Measurements from ENCODE around the gene CNN3. TPM values are rescaled to one million over a fixed set of nuclear protein-coding genes. Genes with fewer than 3 reads are reported as not detected.

Gene CNN3
- total and polyA plus RNA-seq, 9 donors: 294 to 507 (median 369) TPM

DNA sequence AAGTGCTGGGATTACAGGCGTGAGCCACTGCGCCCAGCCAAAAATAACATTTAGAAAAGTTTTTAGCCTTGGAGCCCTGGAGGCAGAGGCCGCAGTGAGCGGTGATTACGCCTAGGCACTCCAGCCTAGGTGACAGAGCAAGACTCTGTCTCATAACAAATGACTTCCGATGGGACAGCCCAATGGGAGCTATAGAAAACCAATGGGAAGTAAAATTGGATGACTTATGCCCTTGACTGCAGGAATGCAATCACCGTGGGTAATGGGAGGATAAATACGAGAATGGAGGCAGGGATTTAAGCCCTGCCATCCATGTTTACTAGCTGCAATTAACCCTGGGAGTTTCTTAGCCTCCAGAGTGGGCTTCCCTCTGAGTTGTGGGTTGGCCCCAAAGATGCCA, 37.0 kb upstream of the CNN3 start:
- Histone ChIP-seq H3K4me3 (ENCODE audit: low read length) (no peak overlapping the region), H3K4me1 (ENCODE audit: control insufficient read depth, insufficient read depth, low read length) (peaks cover 9% of the 10 kb centered on the region), H3K36me3 (ENCODE audit: control insufficient read depth, insufficient read depth, low read length) (no peaks in the 10 kb centered on the region), H3K27me3 (ENCODE audit: control insufficient read depth, insufficient read depth, low read length) (no peaks in the 10 kb centered on the region), H3K9me3 (replicated peaks; ENCODE audit: control insufficient read depth, low read depth, low read length) (no peaks in the 10 kb centered on the region), H3K27ac (ENCODE audit: low read length) (no peak overlapping the region)
- no peak for DNase-seq
- WGBS (ENCODE audit: insufficient coverage): 72% methylated on average over 4 of the region's 8 CpGs

DNA sequence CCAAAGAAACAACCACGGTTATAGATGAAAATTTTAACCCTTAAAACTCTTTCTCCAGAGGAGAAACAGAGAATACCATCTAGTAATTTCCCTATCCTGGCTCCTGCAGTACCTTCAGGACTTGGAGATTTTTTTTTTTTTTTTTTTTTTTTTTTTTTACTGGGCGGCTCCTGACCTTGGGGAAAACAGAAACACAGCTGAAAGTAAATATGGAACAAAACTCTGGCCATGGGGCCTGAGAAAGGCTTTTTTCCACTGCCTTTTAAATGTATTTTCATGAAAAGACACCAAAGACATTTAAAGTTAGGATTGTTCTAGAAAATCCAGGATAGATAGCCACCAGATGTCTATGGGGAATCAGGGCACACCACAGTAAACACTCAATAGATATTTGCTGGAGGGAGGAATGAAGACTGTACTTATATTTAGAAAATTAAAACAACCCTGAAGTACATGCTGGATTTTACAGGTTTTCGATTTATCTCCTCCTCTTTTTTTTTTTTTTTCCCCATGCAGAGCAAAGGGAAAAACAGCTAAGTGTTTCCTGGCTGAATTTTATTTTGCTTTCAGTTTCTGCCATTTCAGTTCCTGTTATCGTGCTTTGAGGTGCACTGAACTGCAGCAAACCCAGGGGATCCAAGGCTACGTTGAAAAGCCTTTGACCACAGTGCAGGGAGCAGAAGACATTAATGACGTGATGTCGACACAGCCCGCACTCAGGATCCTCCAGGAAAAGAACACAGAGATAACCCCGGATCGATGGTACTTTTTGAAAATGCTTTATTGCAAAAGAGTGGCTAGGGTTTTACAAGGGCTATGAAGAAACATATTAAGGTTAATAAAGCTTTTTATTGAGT, 35.7 kb upstream of the CNN3 start:
- WGBS (ENCODE audit: insufficient coverage): 12% methylated on average over 6 of the region's 10 CpGs
- peak overlapping the region; percentile 33 for H3K4me3 ChIP-seq (ENCODE audit: low read length)
- no peaks in the 10 kb centered on the region for H3K36me3 ChIP-seq (ENCODE audit: control insufficient read depth, insufficient read depth, low read length)
- peak overlapping the region; percentile 97 for H3K27ac ChIP-seq (ENCODE audit: low read length)
- H3K9me3 ChIP-seq (replicated peaks; ENCODE audit: control insufficient read depth, low read depth, low read length): no peaks in the 10 kb centered on the region
- H3K27me3 ChIP-seq (ENCODE audit: control insufficient read depth, insufficient read depth, low read length): no peaks in the 10 kb centered on the region
- peak; percentile 90 for DNase-seq
- peaks cover 7% of the 10 kb centered on the region for H3K4me1 ChIP-seq (ENCODE audit: control insufficient read depth, insufficient read depth, low read length)

DNA sequence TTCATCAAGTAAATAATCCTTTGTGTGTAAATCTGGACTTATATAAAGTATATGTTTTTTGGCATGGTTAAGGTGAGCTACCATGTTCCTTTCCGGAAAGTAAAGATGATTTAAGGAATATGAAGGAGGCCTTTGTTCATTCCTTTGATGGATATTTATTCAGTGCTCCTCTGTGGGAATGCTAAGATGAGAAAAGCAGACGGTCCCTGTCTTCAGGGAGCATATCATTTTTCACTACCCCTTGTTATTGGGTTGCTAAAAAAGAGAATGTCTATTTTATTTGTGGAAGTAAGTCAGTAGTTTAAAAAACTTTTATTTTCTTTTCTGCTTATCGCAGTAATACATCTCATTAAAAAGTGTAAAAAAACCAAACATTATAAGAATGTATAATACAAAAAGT, 35.1 kb upstream of the CNN3 start:
- Histone ChIP-seq H3K36me3 (ENCODE audit: control insufficient read depth, insufficient read depth, low read length) (no peaks in the 10 kb centered on the region), H3K9me3 (replicated peaks; ENCODE audit: control insufficient read depth, low read depth, low read length) (no peaks in the 10 kb centered on the region), H3K27me3 (ENCODE audit: control insufficient read depth, insufficient read depth, low read length) (no peaks in the 10 kb centered on the region), H3K27ac (ENCODE audit: low read length) (peak overlapping the region; percentile 97), H3K4me1 (ENCODE audit: control insufficient read depth, insufficient read depth, low read length) (peaks cover 7% of the 10 kb centered on the region), H3K4me3 (ENCODE audit: low read length) (no peak overlapping the region)
- WGBS (ENCODE audit: insufficient coverage): 0% methylated on average over 1 of the region's 3 CpGs
- DNase-seq: peak; percentile 70

DNA sequence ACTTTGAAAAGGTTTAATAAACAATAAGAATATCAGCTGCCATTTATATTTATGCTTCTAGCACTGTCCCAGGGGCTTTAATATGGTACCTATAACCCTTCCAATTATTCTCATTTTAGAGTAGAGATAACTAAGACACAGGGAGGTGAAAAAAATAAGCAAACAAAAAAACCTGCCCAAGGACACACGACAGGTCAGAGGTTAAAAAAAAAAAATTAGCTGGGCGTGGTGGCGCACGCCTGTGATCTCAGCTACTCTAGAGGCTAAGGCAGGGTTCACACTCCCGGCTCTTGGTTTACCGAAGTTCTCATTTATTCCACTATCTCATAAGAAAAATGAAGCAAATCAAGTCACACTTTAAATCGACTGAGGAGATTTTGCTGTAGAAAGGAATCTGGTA, 34.7 kb upstream of the CNN3 start:
- Histone ChIP-seq H3K36me3 (ENCODE audit: control insufficient read depth, insufficient read depth, low read length) (no peaks in the 10 kb centered on the region), H3K27me3 (ENCODE audit: control insufficient read depth, insufficient read depth, low read length) (no peaks in the 10 kb centered on the region), H3K4me3 (ENCODE audit: low read length) (no peak overlapping the region), H3K4me1 (ENCODE audit: control insufficient read depth, insufficient read depth, low read length) (peaks cover 7% of the 10 kb centered on the region), H3K9me3 (replicated peaks; ENCODE audit: control insufficient read depth, low read depth, low read length) (no peaks in the 10 kb centered on the region), H3K27ac (ENCODE audit: low read length) (peak overlapping the region; percentile 97)
- no CpG with 5 or more reads among the region's 7 CpGs for WGBS (ENCODE audit: insufficient coverage)
- DNase-seq: no peak

DNA sequence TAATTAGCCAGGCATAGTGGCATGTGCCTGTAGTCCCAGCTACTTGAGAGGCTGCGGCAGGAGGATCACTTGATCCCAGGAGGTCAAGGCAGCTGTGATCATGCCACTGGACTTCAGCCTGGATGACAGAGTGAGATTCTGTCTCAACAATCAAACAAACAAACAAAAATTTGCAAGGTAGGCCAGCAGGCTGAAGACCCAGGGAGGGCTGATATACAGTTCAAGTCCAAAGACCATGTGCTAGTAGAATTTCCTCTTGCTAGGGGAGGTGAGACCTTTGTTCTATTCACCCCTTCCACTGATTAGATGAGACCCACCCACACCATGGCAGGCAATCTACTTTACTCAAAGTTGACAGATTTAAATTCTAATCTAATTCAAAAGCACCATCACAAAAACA, 31.2 kb upstream of the CNN3 start:
- DNase-seq: no peak
- Histone ChIP-seq H3K9me3 (replicated peaks; ENCODE audit: control insufficient read depth, low read depth, low read length) (no peaks in the 10 kb centered on the region), H3K27ac (ENCODE audit: low read length) (no peak overlapping the region), H3K27me3 (ENCODE audit: control insufficient read depth, insufficient read depth, low read length) (no peaks in the 10 kb centered on the region), H3K4me1 (ENCODE audit: control insufficient read depth, insufficient read depth, low read length) (peaks cover 14% of the 10 kb centered on the region), H3K36me3 (ENCODE audit: control insufficient read depth, insufficient read depth, low read length) (no peaks in the 10 kb centered on the region), H3K4me3 (ENCODE audit: low read length) (no peak overlapping the region)
- WGBS (ENCODE audit: insufficient coverage): no CpG with 5 or more reads among the region's 1 CpG

DNA sequence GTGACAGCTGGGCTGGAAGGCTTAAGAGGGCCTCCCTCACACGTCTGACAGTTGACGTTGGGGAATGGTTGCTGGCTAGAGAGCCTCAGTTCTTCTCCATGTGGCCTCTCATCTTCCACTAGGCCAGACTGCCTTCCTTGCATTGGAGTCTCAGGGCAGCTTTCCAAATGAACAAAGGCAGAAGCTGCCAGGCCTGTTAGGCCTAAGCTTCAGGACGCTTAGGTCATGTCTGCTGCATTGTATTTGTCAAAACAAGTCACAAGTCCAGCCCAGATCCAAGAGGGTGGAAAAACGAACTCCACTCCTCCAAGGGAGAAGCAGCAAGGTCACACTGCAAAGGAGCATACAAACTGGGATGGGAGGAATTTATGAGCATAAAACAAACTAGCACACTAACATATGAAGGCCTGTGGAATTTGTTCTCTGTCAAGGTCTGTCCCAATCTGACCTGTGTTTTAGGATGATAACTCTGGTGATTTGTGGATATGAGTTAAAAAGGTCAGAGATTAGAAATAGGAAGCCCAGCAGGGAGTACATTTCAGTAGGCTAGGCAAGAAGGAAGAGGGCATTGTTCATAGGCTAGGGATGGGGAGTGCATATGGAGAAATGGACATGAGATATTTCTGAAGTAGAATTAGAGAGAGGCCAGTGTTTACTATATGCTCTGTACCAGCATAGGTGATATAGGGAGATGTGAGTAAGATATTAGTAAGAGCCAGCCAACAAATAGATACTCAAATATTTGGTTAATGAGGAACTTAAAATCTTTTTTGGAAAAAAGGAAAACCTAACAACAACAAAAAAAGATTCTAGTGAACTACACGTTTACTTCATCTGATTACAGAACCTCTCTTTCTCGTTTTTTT, 29.1 kb upstream of the CNN3 start:
- Histone ChIP-seq H3K9me3 (replicated peaks; ENCODE audit: control insufficient read depth, low read depth, low read length) (no peaks in the 10 kb centered on the region), H3K4me1 (ENCODE audit: control insufficient read depth, insufficient read depth, low read length) (peaks cover 9% of the 10 kb centered on the region), H3K27me3 (ENCODE audit: control insufficient read depth, insufficient read depth, low read length) (no peaks in the 10 kb centered on the region), H3K4me3 (ENCODE audit: low read length) (no peak overlapping the region), H3K27ac (ENCODE audit: low read length) (peak overlapping the region; percentile 29), H3K36me3 (ENCODE audit: control insufficient read depth, insufficient read depth, low read length) (no peaks in the 10 kb centered on the region)
- WGBS (ENCODE audit: insufficient coverage): 56% methylated on average over 2 of the region's 6 CpGs
- DNase-seq: peak; percentile 90

DNA sequence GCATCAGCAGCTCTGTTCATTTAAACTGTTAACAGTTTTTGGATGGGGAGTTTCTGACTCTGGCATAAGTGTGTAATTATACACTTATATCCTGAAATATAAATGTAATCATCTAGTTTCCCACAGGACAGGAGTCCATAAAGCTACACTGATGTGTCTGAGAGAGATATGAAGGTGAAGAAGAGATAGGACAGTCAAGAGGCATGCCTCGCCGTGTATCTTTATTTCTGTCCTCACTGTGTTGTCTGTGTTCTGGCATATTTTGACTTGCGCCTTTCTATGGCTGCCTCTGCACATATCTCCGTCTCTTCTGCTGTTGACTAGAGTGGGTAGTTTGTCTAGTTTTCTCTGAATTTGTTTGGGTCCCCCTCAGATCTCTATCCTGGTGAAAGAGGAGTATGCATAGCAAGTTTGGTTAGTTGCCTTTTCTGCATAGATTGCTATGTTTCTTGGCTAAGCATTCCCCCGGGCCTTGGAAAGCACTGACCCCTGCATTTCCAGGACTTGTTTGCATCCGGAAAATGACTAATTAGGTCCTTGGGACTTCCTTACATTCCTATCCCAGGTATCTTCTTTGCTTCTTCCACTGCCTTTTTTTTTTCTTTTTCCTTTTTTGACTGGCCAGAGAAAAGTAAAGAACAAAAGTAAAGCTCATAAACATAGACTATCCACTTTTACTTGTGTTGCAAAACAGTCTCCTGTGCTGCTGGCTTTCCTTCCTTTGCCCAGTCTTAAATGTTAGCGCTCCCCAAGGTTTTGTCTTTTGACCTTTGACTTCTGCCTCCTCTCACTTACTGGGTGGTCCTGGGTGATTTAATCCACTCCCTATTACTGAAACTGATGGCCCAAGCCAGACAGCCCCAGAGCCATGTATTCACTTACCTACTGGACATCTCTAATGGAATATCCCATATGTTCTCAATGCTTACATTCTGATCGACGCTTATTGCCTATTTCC, 27.6 kb upstream of the CNN3 start:
- DNase-seq: no peak

DNA sequence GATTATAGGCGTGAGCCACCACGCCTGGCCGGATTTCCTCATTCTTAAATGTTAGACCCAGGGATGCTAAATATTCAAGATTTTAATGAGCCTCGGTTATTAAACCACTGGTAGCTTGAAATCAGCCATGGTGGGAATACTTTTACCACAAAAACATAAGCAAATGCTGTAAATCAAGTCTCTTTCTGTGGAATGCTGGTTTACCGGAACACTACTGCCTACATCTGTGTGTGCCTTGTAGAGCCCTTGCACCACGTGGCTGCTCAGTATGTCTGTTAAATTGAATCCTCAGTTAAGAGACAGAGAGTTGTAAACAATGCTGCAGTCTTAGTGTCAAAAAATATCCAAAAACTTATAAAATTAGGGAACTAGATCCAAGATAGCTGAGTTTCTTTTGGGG, 26.8 kb upstream of the CNN3 start:
- Histone ChIP-seq H3K9me3 (replicated peaks; ENCODE audit: control insufficient read depth, low read depth, low read length) (no peaks in the 10 kb centered on the region), H3K4me1 (ENCODE audit: control insufficient read depth, insufficient read depth, low read length) (peaks cover 9% of the 10 kb centered on the region), H3K27ac (ENCODE audit: low read length) (peak overlapping the region; percentile 74), H3K36me3 (ENCODE audit: control insufficient read depth, insufficient read depth, low read length) (no peaks in the 10 kb centered on the region), H3K4me3 (ENCODE audit: low read length) (no peak overlapping the region), H3K27me3 (ENCODE audit: control insufficient read depth, insufficient read depth, low read length) (no peaks in the 10 kb centered on the region)
- WGBS (ENCODE audit: insufficient coverage): 40% methylated on average over 1 of the region's 6 CpGs
- no peak for DNase-seq

More for the DNA sequence above, 27.6 kb upstream of the CNN3 start:
- Histone ChIP-seq H3K27me3 (ENCODE audit: control insufficient read depth, insufficient read depth, low read length) (no peaks in the 10 kb centered on the region), H3K4me1 (ENCODE audit: control insufficient read depth, insufficient read depth, low read length) (peaks cover 9% of the 10 kb centered on the region), H3K4me3 (ENCODE audit: low read length) (no peak overlapping the region), H3K36me3 (ENCODE audit: control insufficient read depth, insufficient read depth, low read length) (no peaks in the 10 kb centered on the region), H3K9me3 (replicated peaks; ENCODE audit: control insufficient read depth, low read depth, low read length) (no peaks in the 10 kb centered on the region), H3K27ac (ENCODE audit: low read length) (peak overlapping the region; percentile 74)
- WGBS (ENCODE audit: insufficient coverage): 47% methylated on average over 8 of the region's 9 CpGs

DNA sequence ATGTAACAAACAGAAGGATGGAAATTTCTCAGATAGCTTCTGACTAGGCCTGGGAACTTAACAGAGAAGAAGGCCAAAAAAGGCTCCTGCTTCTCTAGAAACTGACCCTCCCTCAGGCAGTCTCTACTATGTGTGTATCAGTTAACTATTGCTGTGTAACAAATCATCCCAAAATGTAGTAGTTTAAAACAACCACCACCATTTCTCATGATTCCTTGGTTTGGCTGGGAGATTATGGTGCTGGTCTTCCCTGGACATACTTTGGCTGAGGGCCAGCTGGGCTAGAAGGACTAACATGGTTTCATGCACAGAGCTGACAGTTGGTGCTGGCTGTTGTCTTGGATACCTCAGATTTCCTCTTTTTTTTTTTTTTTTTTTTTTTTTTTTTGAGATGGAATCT, 26.2 kb upstream of the CNN3 start:
- H3K4me3 ChIP-seq (ENCODE audit: low read length): no peak overlapping the region
- H3K9me3 ChIP-seq (replicated peaks; ENCODE audit: control insufficient read depth, low read depth, low read length): no peaks in the 10 kb centered on the region
- H3K27me3 ChIP-seq (ENCODE audit: control insufficient read depth, insufficient read depth, low read length): no peaks in the 10 kb centered on the region
- DNase-seq: no peak
- no peaks in the 10 kb centered on the region for H3K36me3 ChIP-seq (ENCODE audit: control insufficient read depth, insufficient read depth, low read length)
- no peak overlapping the region for H3K27ac ChIP-seq (ENCODE audit: low read length)
- H3K4me1 ChIP-seq (ENCODE audit: control insufficient read depth, insufficient read depth, low read length): peaks cover 9% of the 10 kb centered on the region
